Measurements from ENCODE around the gene CRLF2. TPM values are rescaled to one million over a fixed set of nuclear protein-coding genes. Genes with fewer than 3 reads are reported as not detected.

Gene CRLF2
- total and polyA plus RNA-seq, 2 donors (not counting 3 experiments of a cell fraction or from before 2014, with no cell fraction given): not detected

GRCh38 chrX:1249101-1249887 is 36.8 kb upstream of the CRLF2 start:
- TF ChIP-seq GATA2 (IDR thresholded peaks at IDR 0.05; ENCODE audit: insufficient read depth, insufficient read length, low read depth, low read length) (no peak), POLR2A (IDR thresholded peaks at IDR 0.05; ENCODE audit: low read depth, low read length) (no peak), EZH2 (IDR thresholded peaks at IDR 0.05; ENCODE audit: borderline replicate concordance, low read depth, low read length, severe bottlenecking) (no peak), CTCF (IDR thresholded peaks at IDR 0.05; ENCODE audit: extremely low read depth in 1 of 2, insufficient read depth in 1 of 2, low read depth in 1 of 2, low read length in 2 of 2) (no peak), FOS (IDR thresholded peaks at IDR 0.05; ENCODE audit: borderline replicate concordance, insufficient read depth, low read length) (no peak), MAX (IDR thresholded peaks at IDR 0.05; ENCODE audit: insufficient read depth, insufficient read length) (peak; percentile 39)
- intact Hi-C loops (cut with micrococcal nuclease): loop anchor here (5.0 to 10.0 kb wide), 2 partner anchors 73 to 206 kb away; partner anchors contain the start of gene ASMTL
- BruUV-seq (replicated peaks): no TSS peak

More at GRCh38 chrX:1249101-1249887, 36.8 kb upstream of the CRLF2 start:
- no peaks in the 10 kb centered on the region for H3K9me1 ChIP-seq (replicated peaks; ENCODE audit: control insufficient read depth, extremely low read depth, insufficient read depth, low read length)
- no peaks in the 10 kb centered on the region for H3K79me2 ChIP-seq (ENCODE audit: control insufficient read depth, insufficient read depth, low read length)
- POLR2A ChIA-PET: no interaction called here
- no peaks in the 10 kb centered on the region for H3K4me1 ChIP-seq (ENCODE audit: control insufficient read depth, extremely low read depth, insufficient read depth, low read length)
- no peak overlapping the region for H3K4me3 ChIP-seq (replicated peaks in 1 of 3; ENCODE audit: insufficient read depth in 1 of 3, low read depth in 1 of 3, low read length in 3 of 3)
- no peaks in the 10 kb centered on the region for H4K20me1 ChIP-seq (replicated peaks; ENCODE audit: control insufficient read depth, extremely low read depth, insufficient read depth, low read length)
- peaks cover 2% of the 10 kb centered on the region in 2 experiments for H3K27me3 ChIP-seq (ENCODE audit: control insufficient read depth in 2 of 2, insufficient read depth in 2 of 2, low read length in 2 of 2)
- no peak overlapping the region for H3K27ac ChIP-seq (ENCODE audit: insufficient read depth, low read depth, low read length)
- no peaks in the 10 kb centered on the region for H3K36me3 ChIP-seq (ENCODE audit: control insufficient read depth in 2 of 2, extremely low read depth in 1 of 2, insufficient read depth in 2 of 2, low read length in 2 of 2)
- H3K9ac ChIP-seq (replicated peaks; ENCODE audit: extremely low read depth, insufficient read depth, low read length): no peak overlapping the region
- dilution Hi-C loops (cut with MboI; ENCODE audit: extremely low pct_ligation_motif_present, low sequenced_read_pairs): no loop called here
- H3K4me2 ChIP-seq (ENCODE audit: insufficient read depth, low read length): no peak overlapping the region
- H2AFZ ChIP-seq (ENCODE audit: low read depth, low read length): no peak overlapping the region
- CTCF ChIA-PET: no interaction called here
- H3K9me3 ChIP-seq (replicated peaks; ENCODE audit: control insufficient read depth, insufficient read depth, low read length): no peaks in the 10 kb centered on the region
- DNase-seq (ENCODE audit: low read depth, low spot score): no peak
- FAIRE-seq: no peak
